ENCODE data around the gene FMN2.
A peak's percentile ranks its signal among the peaks of the same experiment; 100 is the strongest.

FMN2 gene

DNA sequence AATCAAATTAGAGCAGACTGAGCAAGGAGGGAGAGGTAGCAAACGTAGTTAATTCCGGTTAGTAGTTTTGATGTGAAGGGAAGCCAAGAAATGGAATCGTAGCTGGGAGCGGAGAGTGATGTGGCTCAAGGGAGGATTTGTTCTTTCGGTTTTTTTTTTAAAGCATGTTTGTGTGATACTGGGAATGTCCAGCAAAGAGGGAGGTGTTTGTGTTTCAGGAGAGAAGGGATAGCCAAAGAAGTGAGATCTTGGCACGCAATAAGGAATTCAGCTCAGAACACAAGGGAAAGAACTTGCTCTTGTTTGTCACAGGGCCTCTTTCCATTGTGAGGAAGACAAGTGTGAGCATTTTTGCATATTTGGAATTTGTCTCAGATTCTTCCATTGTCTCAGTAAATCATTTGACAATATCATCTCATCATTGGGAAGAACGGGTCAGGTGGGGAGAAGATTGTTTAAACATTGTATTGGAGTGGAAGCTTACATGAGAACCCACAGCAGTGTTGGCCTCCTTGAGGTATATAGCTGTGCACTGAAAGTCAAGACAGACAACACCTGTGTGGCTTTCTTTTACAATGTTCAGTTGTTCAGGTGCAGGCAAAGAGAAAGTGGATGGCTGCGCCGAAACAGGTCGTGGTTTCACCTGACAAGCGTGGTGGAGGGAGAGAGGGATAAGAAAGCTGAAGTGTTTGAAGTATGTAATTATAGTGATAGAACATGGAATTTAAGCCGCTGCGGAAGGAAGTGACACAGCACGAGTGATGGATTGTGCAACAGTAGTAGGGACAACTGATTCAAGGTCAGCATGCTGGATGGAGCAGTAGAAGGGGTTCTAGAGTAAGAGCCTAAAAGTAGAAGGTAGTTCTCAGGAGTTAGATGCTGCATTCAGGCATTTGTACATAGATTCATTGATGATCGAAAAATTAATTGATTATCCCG, 25.4 kb downstream of the FMN2 start:
- H3K4me3 ChIP-seq (ENCODE audit: low read depth, low read length) = no peak overlapping the region
- TF ChIP-seq CTCF (IDR thresholded peaks at IDR 0.05; ENCODE audit: control insufficient read depth, extremely low read depth, insufficient read depth) = no peak
- no peak for DNase-seq (ENCODE audit: low read depth)

GRCh38 chr1:240117930-240118329, 26.2 kb downstream of the FMN2 start:
- H3K4me3 ChIP-seq (ENCODE audit: low read depth, low read length) = no peak overlapping the region
- no peak for DNase-seq (ENCODE audit: low read depth)
- no peak for TF ChIP-seq CTCF (IDR thresholded peaks at IDR 0.05; ENCODE audit: control insufficient read depth, extremely low read depth, insufficient read depth)

DNA sequence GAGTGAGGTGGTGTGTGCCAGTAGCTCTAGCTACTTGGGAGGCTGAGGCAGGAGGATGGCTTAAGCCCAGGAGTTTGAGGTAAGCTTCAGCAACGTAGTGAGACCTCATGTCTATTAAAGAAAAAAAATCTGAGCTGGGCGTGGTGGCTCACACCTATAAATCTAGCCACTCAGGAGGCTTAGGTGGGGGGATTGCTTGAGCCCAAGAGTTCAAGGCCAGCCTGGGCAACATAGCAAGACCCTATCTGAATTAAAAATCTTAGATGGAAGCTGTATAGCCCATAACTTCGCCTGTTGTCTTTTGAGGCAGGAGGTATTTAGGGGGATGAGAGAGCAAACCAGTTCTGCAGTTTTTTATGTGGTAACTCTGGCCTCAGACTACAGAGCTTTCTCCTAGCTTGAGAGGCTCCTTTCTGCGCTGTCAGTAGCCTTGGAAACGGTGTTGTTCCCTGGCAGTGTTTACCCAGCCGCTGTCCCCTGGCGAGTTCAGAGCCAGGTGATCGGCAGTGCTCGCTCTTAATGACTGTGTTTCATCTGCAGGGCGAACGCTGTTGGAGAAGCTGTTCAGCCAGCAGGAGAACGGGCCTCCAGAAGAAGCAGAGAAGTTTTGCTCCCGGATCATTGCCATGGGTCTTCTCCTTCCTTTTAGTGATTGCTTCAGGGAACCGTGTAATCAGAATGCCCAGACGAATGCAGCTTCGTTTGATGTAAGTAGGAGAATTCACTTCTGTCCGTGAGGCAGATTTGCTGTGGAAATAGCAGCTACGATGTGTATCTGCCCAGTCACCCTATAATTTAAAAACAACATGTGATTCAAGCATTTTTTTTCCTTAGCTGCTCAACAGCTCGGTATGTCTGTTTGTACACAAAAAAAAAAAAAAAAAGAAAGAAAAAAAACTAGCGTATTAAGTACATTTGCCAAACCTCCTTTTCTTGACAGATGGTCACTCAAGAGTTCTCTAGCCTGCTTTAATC, 31.2 kb downstream of the FMN2 start:
- TF ChIP-seq CTCF (IDR thresholded peaks at IDR 0.05; ENCODE audit: control insufficient read depth, extremely low read depth, insufficient read depth) = no peak
- peak; percentile 31 for DNase-seq (ENCODE audit: low read depth)
- no peak overlapping the region for H3K4me3 ChIP-seq (ENCODE audit: low read depth, low read length)

DNA sequence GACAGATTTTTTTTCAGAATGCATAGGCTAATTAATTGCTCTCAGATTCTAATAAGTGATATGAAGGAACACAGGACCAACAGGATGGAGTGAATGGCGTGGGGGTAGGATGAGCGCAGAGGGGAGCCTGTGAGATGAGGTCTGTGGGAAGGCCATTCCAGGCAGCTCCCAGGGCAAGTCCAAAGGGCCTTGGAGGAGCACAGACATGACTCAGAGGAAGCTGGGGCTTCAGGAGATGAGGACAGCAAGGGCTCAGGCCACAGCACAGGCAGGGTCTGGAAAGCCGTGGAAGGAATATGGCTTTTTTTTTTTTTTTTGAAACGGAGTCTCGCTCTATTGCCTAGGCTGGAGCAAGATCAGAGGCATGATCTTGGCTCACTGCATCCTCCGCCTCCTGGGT, 35.1 kb downstream of the FMN2 start:
- no peak overlapping the region for H3K4me3 ChIP-seq (ENCODE audit: low read depth, low read length)
- no peak for DNase-seq (ENCODE audit: low read depth)
- no peak for TF ChIP-seq CTCF (IDR thresholded peaks at IDR 0.05; ENCODE audit: control insufficient read depth, extremely low read depth, insufficient read depth)

DNA sequence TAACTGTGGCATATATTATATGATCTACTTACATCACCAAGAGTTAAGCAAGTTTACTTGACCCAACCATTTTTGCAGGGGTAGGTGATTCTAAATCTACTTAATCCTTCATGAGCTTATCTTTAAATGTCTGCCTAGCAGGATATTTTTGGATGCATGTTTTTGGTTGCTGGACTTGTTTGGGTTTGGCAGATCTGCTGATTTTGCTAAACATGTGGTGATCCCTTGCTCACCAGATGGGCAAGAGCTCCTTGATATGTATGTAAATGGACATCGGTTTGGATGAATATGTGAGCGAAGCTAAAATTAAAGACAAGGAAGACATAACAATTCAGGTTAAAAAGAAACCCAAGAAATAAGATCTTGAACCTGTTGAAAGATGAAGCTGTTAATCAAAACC, 36.7 kb downstream of the FMN2 start:
- no peak for TF ChIP-seq CTCF (IDR thresholded peaks at IDR 0.05; ENCODE audit: control insufficient read depth, extremely low read depth, insufficient read depth)
- DNase-seq (ENCODE audit: low read depth) = no peak
- H3K4me3 ChIP-seq (ENCODE audit: low read depth, low read length) = no peak overlapping the region

GRCh38 chr1:240134113-240134512, 42.4 kb downstream of the FMN2 start:
- DNase-seq (ENCODE audit: low read depth) = no peak
- H3K4me3 ChIP-seq (ENCODE audit: low read depth, low read length) = no peak overlapping the region
- no peak for TF ChIP-seq CTCF (IDR thresholded peaks at IDR 0.05; ENCODE audit: control insufficient read depth, extremely low read depth, insufficient read depth)

All from LNCaP clone FGC (cell line).